SJSA1 (cell line): ENCODE results near the gene ACSL1. TPM values are rescaled to one million over a fixed set of nuclear protein-coding genes. Genes with fewer than 3 reads are reported as not detected.

Experiments
- DNase-seq, 2 experiments: peaks; one replicate each; pipeline ENCODE4 v3.0.0-alpha.2; 2015 to 2020; ENCODE audit warnings: low spot score in 2 of 2, low read depth in 1 of 2
- H3K27ac ChIP-seq: fragments of 250-450 bp; sonication (Bioruptor Pico); 2 replicates; pipeline ENCODE4 v1.5.1; 2020; ENCODE audit warnings: mild to moderate bottlenecking, moderate library complexity
- H3K27me3 ChIP-seq: fragments of 250-450 bp; sonication (Bioruptor Pico); replicated peaks from 2 replicates; pipeline ENCODE4 v1.5.1; 2020; ENCODE audit warnings: mild to moderate bottlenecking, moderate library complexity
- H3K36me3 ChIP-seq: fragments of 250-450 bp; sonication (Bioruptor Pico); 2 replicates; pipeline ENCODE4 v1.5.1; 2020; ENCODE audit warnings: mild to moderate bottlenecking
- H3K4me1 ChIP-seq: fragments of 250-450 bp; sonication (Bioruptor Pico); replicated peaks from 2 replicates; pipeline ENCODE4 v1.6.1; 2021; ENCODE audit warnings: mild to moderate bottlenecking
- H3K4me3 ChIP-seq: fragments of 250-450 bp; sonication (Bioruptor Pico); 2 replicates; pipeline ENCODE4 v1.5.1; 2020; ENCODE audit warnings: mild to moderate bottlenecking
- H3K9me3 ChIP-seq: fragments of 250-450 bp; sonication (Bioruptor Pico); replicated peaks from 2 replicates; pipeline ENCODE4 v1.5.1; 2020; ENCODE audit warnings: mild to moderate bottlenecking
- total RNA-seq: library from RNA; depleted of rRNA; stranded (reverse); fragments of >200 nt; shearing (Covaris generic); gene quantifications from 2 replicates; pipeline ENCODE4 v1.2.3, GENCODE V29; 2014

ACSL1 gene
- total RNA-seq, 1 experiment from 2014 or later = 33.7 TPM

DNA sequence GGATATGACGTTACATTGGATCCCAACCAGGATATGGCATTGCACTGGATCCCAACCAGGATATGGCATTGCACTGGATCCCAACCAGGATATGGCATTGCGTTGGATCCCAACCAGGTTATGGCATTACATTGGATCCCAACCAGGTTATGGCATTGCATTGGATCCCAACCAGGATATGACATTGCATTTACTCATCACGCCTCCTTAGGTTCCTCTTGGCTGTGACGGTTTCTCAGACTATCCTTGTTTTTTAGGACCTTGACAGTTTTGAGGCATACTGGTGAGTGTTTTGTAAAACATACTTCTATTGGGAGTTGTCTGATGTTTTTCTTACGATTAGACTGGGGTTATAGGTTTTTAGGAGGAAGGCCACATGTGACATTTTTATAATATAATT lies 5.4 kb upstream of the ACSL1 start:
- H3K9me3 ChIP-seq = no peaks in the 10 kb centered on the region
- no peaks in the 10 kb centered on the region for H3K36me3 ChIP-seq
- peaks cover 4% of the 10 kb centered on the region for H3K4me1 ChIP-seq
- H3K27ac ChIP-seq = no peak overlapping the region
- no peaks in the 10 kb centered on the region for H3K27me3 ChIP-seq
- DNase-seq = no peak
- no peak overlapping the region for H3K4me3 ChIP-seq

DNA sequence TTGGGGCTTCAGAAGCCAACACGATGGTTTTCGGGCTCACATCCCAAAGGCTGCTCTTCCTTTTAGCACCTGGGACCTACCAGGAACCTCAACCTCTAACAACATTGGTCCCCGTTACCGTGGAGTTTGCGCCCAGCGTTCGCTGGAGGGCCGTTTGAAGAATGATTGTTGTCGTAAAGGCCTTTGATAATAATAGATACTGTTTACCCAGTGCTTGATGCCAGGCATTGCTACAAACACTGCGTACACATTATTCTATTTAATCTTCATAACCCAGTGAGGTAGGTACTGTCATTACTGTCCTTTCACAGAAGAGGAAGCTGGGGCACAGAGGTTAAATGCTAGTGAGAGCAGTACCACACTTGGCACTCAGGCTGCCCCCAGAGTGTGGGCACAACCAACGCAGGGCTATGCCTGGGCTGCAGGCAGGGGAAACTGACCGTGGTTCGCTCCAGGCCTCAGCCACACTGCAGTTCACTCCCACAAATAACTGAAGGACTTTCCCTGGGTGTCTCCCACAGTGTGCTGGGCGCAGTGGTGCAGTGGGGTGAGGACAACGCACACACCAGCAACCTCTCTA lies 1.0 kb upstream of the ACSL1 start:
- Histone ChIP-seq H3K4me3 (peak overlapping the region; percentile 95), H3K27ac (no peak overlapping the region), H3K9me3 (peaks cover 6% of the 10 kb centered on the region), H3K4me1 (peaks cover 20% of the 10 kb centered on the region), H3K36me3 (peaks cover 7% of the 10 kb centered on the region), H3K27me3 (peaks cover 11% of the 10 kb centered on the region; the same call in 1 of the 2 replicates)
- no peak for DNase-seq

DNA sequence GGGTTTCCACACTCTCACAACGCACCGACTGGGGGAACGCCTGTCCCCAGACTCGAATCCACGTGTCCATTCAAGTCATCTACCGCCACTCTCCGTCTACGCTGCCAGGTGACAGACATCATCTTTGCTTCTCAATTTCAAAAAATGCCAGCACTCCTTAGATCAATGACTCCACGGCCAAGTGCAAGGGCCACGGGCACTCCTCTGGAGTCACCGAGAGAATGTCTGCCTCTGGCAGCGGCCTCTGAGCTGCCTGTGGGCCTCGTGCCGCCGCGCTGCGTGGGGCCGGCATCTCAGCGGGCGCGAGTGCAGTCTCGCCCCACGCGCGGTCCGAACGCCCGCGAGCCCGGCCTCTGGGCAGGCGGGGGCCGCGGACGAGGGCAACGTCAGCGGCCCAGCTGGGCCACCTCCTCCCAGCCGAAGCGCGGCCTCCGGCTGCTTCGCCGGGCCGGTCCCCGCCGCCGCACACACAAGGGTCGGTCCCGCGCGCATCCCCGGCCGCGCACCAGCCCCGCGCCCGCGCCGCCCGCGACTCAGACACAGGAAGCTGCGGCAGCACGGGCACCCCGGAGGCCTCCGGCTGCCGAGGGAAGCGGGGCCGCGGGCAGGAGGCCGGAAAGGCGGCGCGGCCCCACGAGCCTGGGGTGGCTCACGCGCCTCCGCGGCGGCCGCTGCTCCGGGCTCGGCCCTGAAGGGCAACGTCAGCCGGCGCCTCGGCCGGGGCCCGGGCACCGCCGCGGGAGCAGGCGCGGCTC lies 450 bp downstream of the ACSL1 start:
- Histone ChIP-seq H3K27me3 (peaks cover 11% of the 10 kb centered on the region; the same call in 1 of the 2 replicates), H3K27ac (no peak overlapping the region), H3K9me3 (peaks cover 6% of the 10 kb centered on the region), H3K36me3 (peaks cover 7% of the 10 kb centered on the region), H3K4me1 (peaks cover 20% of the 10 kb centered on the region), H3K4me3 (peak overlapping the region; percentile 95)
- peak in 1 of 2 experiments; percentile 33 for DNase-seq

DNA sequence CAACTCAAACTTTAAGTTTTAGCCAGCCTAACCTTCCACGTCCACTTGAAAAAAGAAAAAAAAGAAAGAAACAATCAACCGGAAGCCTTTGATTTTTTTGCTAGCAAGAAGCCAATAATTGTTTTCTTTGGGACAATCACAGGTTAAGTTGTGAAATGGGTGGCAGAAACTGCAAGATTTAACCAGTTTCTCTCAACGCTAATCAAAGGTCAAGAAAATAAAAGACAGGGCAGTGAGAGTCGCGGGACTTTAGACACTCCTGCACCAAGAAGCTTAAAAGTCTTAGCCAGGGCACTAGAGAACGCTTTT lies 1.0 kb downstream of the ACSL1 start:
- Histone ChIP-seq H3K36me3 (peaks cover 7% of the 10 kb centered on the region), H3K4me1 (peaks cover 20% of the 10 kb centered on the region), H3K27ac (no peak overlapping the region), H3K4me3 (peak overlapping the region; percentile 95), H3K9me3 (peaks cover 6% of the 10 kb centered on the region), H3K27me3 (peaks cover 11% of the 10 kb centered on the region; the same call in 1 of the 2 replicates)
- DNase-seq = no peak

DNA sequence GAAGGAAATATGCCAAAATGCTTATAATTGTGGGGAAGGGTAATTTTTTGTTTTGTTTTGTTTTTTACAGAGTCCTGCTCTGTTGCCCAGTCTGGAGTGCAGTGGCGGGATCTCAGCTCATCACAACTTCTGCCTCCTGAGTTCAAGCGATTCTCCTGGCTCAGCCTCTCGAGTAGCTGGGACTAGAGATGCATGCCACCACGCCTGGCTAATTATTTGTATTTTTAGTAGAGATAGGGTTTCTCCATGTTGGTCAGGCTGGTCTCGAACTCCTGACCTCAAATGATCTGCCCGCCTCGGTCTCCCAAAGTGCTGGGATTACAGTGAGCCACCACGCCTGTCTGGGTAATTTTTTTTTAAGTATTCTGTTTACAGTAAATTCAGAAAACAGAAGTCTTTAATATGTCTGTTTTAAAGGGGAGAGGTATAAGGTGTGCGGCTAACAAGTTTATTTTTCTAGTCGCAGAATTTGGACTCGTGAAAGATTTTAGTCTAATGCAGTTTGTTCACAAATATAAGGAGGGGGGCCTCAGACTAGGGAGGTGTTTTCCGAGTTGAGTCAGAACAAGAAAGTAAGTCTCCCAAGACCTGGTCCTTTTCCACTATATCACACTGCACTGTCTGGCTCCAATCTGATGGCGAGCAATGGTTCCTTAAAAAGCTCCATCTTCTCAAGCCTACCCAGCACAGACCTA lies 1.5 kb downstream of the ACSL1 start:
- Histone ChIP-seq H3K27ac (no peak overlapping the region), H3K36me3 (peaks cover 7% of the 10 kb centered on the region), H3K27me3 (peaks cover 11% of the 10 kb centered on the region; the same call in 1 of the 2 replicates), H3K4me3 (no peak overlapping the region; the same call in 1 of the 2 replicates), H3K9me3 (peaks cover 6% of the 10 kb centered on the region), H3K4me1 (peaks cover 20% of the 10 kb centered on the region)
- no peak for DNase-seq

DNA sequence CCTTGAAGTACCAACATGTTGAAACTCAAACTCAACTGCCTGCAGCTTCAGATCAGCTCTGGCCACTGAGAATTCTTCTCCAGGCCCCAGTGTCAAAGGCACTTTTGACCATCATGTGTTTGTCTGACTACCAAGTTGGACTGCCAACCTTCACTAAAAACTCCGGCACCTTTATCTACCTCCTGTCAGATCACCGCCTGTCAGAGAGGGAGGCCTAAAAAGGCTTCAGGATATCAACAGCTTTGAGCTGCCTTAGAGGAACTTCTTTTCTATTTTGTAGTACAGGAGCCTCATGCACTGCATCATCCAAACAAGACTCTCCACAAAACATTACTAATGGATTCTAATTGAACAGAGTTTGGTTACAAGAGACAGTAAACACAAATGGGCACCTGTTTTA lies 2.8 kb downstream of the ACSL1 start:
- H3K4me3 ChIP-seq = no peak overlapping the region
- peaks cover 7% of the 10 kb centered on the region for H3K36me3 ChIP-seq
- H3K9me3 ChIP-seq = peaks cover 6% of the 10 kb centered on the region
- no peak overlapping the region for H3K27ac ChIP-seq
- peaks cover 20% of the 10 kb centered on the region for H3K4me1 ChIP-seq
- DNase-seq = no peak
- H3K27me3 ChIP-seq = peaks cover 11% of the 10 kb centered on the region; the same call in 1 of the 2 replicates

DNA sequence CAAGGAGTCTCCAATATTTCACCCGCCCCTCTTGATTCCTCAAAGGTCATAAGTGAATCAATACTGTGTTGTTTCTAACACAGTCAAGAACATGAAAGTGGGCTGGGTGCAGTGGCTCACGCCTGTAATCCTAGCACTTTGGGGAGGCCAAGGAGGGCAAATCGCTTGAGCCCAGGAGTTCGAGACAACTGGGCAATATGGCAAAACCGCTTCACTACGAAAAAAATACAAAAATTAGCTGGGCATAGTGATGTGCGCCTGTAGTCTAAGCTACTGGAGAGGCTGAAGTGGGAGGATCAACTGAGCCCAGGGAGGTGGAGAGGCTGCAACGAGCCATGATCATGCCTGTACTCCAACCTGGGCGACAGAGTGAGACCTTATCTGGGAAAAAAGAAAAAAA lies 3.4 kb downstream of the ACSL1 start:
- Histone ChIP-seq H3K27me3 (peaks cover 11% of the 10 kb centered on the region; the same call in 1 of the 2 replicates), H3K9me3 (peaks cover 6% of the 10 kb centered on the region), H3K4me1 (peaks cover 20% of the 10 kb centered on the region), H3K4me3 (no peak overlapping the region), H3K36me3 (peaks cover 7% of the 10 kb centered on the region), H3K27ac (no peak overlapping the region)
- no peak for DNase-seq

DNA sequence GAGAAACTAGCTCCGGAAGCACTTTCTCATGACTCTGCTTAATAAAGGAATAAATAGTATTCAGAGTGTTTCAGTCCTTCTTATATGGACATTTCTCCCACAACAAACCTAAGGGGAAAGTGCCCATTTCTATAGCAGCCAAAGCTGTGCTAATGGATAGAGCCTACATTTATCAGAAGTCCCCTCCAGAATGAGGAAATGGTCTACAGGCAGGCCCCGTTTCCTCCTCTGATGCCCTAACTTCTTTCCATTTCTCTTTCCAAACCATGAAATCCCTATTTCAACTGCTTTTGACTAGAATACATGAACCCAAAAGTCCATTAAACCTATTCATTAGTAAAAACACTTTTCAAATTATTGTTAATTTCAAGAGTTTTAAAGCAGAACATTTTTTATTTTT lies 4.5 kb downstream of the ACSL1 start:
- Histone ChIP-seq H3K27me3 (peaks cover 11% of the 10 kb centered on the region; the same call in 1 of the 2 replicates), H3K4me3 (no peak overlapping the region), H3K27ac (no peak overlapping the region), H3K4me1 (peaks cover 17% of the 10 kb centered on the region), H3K9me3 (peaks cover 6% of the 10 kb centered on the region), H3K36me3 (peaks cover 7% of the 10 kb centered on the region)
- DNase-seq = no peak

DNA sequence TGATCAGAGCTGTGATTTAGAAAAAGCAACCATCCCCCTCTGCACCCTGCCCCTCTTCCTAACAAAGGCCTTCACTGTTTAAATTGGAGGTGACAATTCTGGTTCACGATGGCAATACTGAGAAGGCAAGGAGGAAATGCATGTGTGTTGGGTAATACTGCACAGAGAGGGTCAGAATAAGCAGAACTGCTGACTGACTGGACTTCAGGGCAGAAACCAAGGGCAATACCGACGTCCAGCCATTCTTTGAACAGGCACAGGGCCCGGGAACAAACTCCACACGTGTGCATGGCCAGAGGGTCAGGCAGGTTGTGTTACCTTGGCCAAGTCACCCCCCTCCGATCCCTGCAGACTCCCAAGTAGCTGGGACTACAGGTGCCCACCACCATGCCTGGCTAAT lies 6.0 kb downstream of the ACSL1 start:
- H3K4me1 ChIP-seq = peaks cover 11% of the 10 kb centered on the region
- H3K9me3 ChIP-seq = no peaks in the 10 kb centered on the region
- no peaks in the 10 kb centered on the region for H3K36me3 ChIP-seq
- H3K27me3 ChIP-seq = peaks cover 11% of the 10 kb centered on the region; the same call in 1 of the 2 replicates
- no peak for DNase-seq
- no peak overlapping the region for H3K27ac ChIP-seq
- no peak overlapping the region for H3K4me3 ChIP-seq

DNA sequence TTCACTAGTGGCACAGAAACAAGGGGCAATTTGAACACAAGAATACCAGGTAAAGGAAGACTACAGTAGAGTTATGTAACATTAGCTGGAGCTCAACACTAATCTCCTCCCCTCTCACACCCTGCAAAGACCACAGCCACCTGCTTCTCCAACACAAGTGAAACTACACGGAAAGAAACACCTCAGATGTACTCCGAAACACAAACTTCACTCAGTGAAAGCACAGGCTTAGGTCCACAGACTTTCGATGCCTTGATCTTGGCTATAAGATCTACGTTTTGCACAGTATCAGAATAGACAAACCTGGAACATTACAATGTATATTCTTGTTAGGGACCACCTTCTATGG lies 7.6 kb downstream of the ACSL1 start:
- no peaks in the 10 kb centered on the region for H3K9me3 ChIP-seq
- no peaks in the 10 kb centered on the region for H3K36me3 ChIP-seq
- DNase-seq = no peak
- no peaks in the 10 kb centered on the region for H3K27me3 ChIP-seq
- no peak overlapping the region for H3K4me3 ChIP-seq
- peaks cover 22% of the 10 kb centered on the region for H3K4me1 ChIP-seq
- no peak overlapping the region for H3K27ac ChIP-seq

DNA sequence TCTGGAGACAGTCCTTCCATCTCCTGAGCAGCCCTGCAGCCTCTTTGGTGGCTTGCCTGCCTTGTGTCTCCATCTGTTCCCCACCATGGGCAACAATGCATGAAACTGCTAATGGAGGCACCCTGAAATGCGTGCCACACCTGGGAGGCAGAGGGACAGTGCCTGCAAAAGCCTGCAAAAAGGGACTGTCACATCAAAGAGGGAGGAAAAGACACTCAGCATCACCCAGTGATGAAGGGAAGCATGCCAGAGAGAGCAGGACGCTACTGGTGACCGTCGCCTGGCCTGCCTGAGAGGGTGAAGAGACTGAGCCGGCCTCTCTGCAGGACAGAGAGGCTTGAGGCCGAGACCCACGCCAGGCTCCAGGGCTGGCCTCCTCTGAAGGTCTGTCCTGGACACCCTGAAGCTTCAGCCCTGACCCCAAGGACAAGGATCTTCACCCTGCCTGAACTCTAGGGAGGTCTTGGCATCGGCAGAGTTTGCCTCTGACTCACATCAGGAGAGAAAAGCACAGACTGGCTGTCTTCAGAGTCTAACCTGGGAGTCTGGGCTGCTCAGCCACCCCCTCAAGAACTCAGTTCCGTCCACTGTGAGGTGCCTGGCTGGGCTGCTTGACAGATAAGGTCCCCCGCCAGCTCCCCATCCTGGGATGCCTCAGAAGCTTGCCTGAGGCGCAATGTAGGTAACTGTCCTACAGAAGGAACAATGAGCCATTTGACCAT lies 8.1 kb downstream of the ACSL1 start:
- no peak overlapping the region for H3K4me3 ChIP-seq
- no peaks in the 10 kb centered on the region for H3K36me3 ChIP-seq
- no peaks in the 10 kb centered on the region for H3K9me3 ChIP-seq
- no peak overlapping the region for H3K27ac ChIP-seq
- H3K27me3 ChIP-seq = no peaks in the 10 kb centered on the region
- H3K4me1 ChIP-seq = peaks cover 27% of the 10 kb centered on the region
- DNase-seq = no peak

DNA sequence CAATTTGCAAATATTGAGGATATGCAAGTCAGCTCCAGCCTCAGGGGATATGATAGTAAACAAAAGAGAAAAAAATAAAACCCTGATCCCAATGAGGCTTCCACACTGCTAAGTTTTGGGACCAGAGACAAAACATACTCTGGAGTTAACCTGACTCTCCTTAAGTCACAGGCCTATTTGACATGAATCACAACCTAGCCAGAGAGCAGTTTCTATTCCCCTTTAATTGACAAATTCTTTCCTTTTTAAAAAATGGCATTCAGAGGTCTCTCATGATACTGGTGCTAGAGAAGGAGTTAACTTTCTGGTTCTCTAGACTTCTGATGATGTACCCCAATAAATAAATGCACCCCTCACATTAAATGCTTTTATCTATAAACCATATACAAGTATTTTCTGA lies 8.8 kb downstream of the ACSL1 start:
- Histone ChIP-seq H3K4me3 (no peak overlapping the region), H3K4me1 (peaks cover 34% of the 10 kb centered on the region), H3K9me3 (no peaks in the 10 kb centered on the region), H3K27me3 (no peaks in the 10 kb centered on the region), H3K27ac (no peak overlapping the region), H3K36me3 (no peaks in the 10 kb centered on the region)
- DNase-seq = no peak

DNA sequence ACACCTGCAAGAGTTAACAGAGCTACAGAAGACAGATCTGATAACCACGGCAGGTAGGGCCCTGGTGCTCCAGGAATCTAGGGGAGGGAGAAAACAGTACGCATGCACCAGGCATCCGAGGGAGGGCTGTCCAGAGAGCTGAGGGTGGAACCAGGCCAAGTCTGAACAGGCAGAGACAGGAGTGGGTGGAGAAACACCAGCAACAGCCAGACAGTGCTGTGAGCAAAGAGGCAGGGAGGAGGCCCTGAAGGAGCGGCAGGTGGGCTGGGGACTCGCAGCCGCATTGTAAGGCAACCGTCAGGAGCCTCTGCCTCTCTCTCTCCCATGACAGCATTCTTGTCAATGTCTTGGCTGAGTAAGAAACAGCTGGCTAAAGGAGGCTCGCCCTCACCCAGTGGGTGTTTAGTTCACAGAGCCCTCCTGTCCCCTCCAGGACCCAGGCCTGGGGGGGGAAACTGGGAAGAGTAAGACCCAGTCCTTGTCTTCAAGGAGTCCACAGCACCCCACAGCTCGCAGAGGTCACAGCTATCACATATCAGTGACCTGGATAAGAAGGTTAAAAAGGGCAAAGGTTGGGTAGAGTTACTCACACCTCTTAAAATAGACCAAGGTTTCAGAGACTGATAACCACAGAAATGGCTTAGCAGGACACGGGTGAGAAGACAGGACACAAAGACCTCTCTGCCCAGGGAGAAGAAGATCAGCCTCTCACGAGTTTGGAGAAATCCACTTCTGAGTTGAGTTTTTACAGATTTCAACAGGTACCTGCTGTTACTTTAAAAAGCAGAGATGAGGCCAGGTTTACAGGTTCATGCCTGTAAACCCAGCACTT lies 10.5 kb downstream of the ACSL1 start:
- Histone ChIP-seq H3K36me3 (no peaks in the 10 kb centered on the region), H3K9me3 (no peaks in the 10 kb centered on the region), H3K4me1 (peaks cover 35% of the 10 kb centered on the region), H3K27ac (no peak overlapping the region), H3K27me3 (no peaks in the 10 kb centered on the region), H3K4me3 (no peak overlapping the region)
- DNase-seq = peak in 1 of 2 experiments; percentile 20
